ENCODE data around the gene FAT2. TPM values are rescaled to one million over a fixed set of nuclear protein-coding genes. Genes with fewer than 3 reads are reported as not detected.

Gene FAT2
- total and polyA plus RNA-seq, 2 experiments from 2014 or later = 0.06 to 0.59 TPM

GRCh38 chr5:151601391-151601790 lies 10.3 kb upstream of the FAT2 start (continued):
- TF ChIP-seq EZH2 (IDR thresholded peaks at IDR 0.05; ENCODE audit: low read depth, unreplicated experiment) (no peak), POLR2AphosphoS5 (IDR thresholded peaks at IDR 0.05; ENCODE audit: low read depth) (no peak), JUNB (IDR thresholded peaks at IDR 0.05; ENCODE audit: unreplicated experiment) (no peak), CREB1 (CRISPR knock-in tag; IDR thresholded peaks at IDR 0.05; ENCODE audit: low read depth) (no peak), ZNF331 (CRISPR knock-in tag; IDR thresholded peaks at IDR 0.05; ENCODE audit: low read depth) (no peak), EZH2phosphoT487 (IDR thresholded peaks at IDR 0.05; ENCODE audit: unreplicated experiment) (no peak), NANOG (IDR thresholded peaks at IDR 0.05; ENCODE audit: borderline replicate concordance) (no peak), CTCF (conservative IDR thresholded peaks at IDR 0.05; ENCODE audit: low read depth in 2 of 2) (no peak)

GRCh38 chr5:151600069-151600665 lies 9.0 kb upstream of the FAT2 start:
- ATAC-seq = no peak
- Histone ChIP-seq H3K27me3 (ENCODE audit: insufficient read depth) (no peaks in the 10 kb centered on the region), H3K4me3 (no peak overlapping the region), H3K4me1 (ENCODE audit: insufficient read depth) (peaks cover 16% of the 10 kb centered on the region), H4K20me1 (replicated peaks; ENCODE audit: insufficient read depth) (no peaks in the 10 kb centered on the region), H2AFZ (no peak overlapping the region), H3K27ac (ENCODE audit: low read depth) (no peak overlapping the region), H3K9me2 (ENCODE audit: insufficient read depth) (no peaks in the 10 kb centered on the region), H3F3A (replicated peaks; ENCODE audit: low read depth) (no peaks in the 10 kb centered on the region), H3K79me2 (replicated peaks; ENCODE audit: insufficient read depth) (no peaks in the 10 kb centered on the region), H3K36me3 (ENCODE audit: insufficient read depth) (no peaks in the 10 kb centered on the region), H3K4me2 (no peak overlapping the region)
- H3K4me3 Mint-ChIP-seq = no peak overlapping the region
- no peak for DNase-seq (ENCODE audit: low spot score)
- H3K4me1 Mint-ChIP-seq = peaks cover 29% of the 10 kb centered on the region
- H3K27me3 Mint-ChIP-seq (ENCODE audit: insufficient read depth, low read depth, poor library complexity) = no peaks in the 10 kb centered on the region
- no peaks in the 10 kb centered on the region for H3K36me3 Mint-ChIP-seq (ENCODE audit: low read depth)
- TF ChIP-seq CTCF (conservative IDR thresholded peaks at IDR 0.05; ENCODE audit: low read depth in 2 of 2) (no peak), ZNF331 (CRISPR knock-in tag; IDR thresholded peaks at IDR 0.05; ENCODE audit: low read depth) (no peak), NANOG (IDR thresholded peaks at IDR 0.05; ENCODE audit: borderline replicate concordance) (no peak), JUNB (IDR thresholded peaks at IDR 0.05; ENCODE audit: unreplicated experiment) (no peak), REST (IDR thresholded peaks at IDR 0.05; ENCODE audit: unreplicated experiment) (no peak)
- no peak overlapping the region for H3K27ac Mint-ChIP-seq
- H3K9me3 Mint-ChIP-seq = no peaks in the 10 kb centered on the region
